NCI-H510A treated with DMSO at 0.1 percent for 48 hours (cell line): Measurements from ENCODE around the gene C4orf50.

ENCODE experiments used
- DNase-seq: peaks from one replicate; lab custom pipeline; 2025; lab: John Stamatoyannopoulos, UW

Gene C4orf50

GRCh38 chr4:5921101-5921980 is 96.9 kb downstream of the C4orf50 start:
- no peak for DNase-seq

GRCh38 chr4:5919571-5919970 is 98.7 kb downstream of the C4orf50 start:
- DNase-seq = no peak

- no peak for DNase-seq
Observed at GRCh38 chr4:5919044-5919443, 99.2 kb downstream of the C4orf50 start.

GRCh38 chr4:5918331-5918985 is 99.8 kb downstream of the C4orf50 start:
- DNase-seq = no peak

GRCh38 chr4:5917672-5918071 is 100.6 kb downstream of the C4orf50 start:
- DNase-seq = no peak

GRCh38 chr4:5916229-5916628 is 102.0 kb downstream of the C4orf50 start:
- DNase-seq = no peak

- DNase-seq = no peak
Observed at GRCh38 chr4:5913454-5913853, 104.8 kb downstream of the C4orf50 start.

GRCh38 chr4:5912614-5913019 is 105.6 kb downstream of the C4orf50 start:
- no peak for DNase-seq

- DNase-seq = no peak
Observed at GRCh38 chr4:5908876-5909427, 109.3 kb downstream of the C4orf50 start.

- no peak for DNase-seq
Observed at GRCh38 chr4:5906191-5906590, 112.0 kb downstream of the C4orf50 start.

- DNase-seq = peak; percentile 47
Observed at GRCh38 chr4:5905714-5906113, 112.5 kb downstream of the C4orf50 start.

- no peak for DNase-seq
Observed at GRCh38 chr4:5900844-5901243, 117.4 kb downstream of the C4orf50 start.

GRCh38 chr4:5899881-5900280 is 118.3 kb downstream of the C4orf50 start:
- DNase-seq = no peak

- no peak for DNase-seq
Observed at GRCh38 chr4:5899396-5899795, 118.8 kb downstream of the C4orf50 start.

GRCh38 chr4:5897674-5898073 is 120.6 kb downstream of the C4orf50 start:
- no peak for DNase-seq

GRCh38 chr4:5895287-5895686 is 122.9 kb downstream of the C4orf50 start:
- DNase-seq = no peak

- DNase-seq = no peak
Observed at GRCh38 chr4:5894266-5894665, 124.0 kb downstream of the C4orf50 start.

- no peak for DNase-seq
Observed at GRCh38 chr4:5893591-5893990, 124.6 kb downstream of the C4orf50 start.

- peak; percentile 58 for DNase-seq
Observed at GRCh38 chr4:5893004-5893580, 125.1 kb downstream of the C4orf50 start, which contains the start of gene CRMP1. TSS of gene CRMP1 (minus strand) at chr4:5893086. CDS start at chr4:5892969, 117 bp downstream.

- no peak for DNase-seq
Observed at GRCh38 chr4:5892323-5893003, 125.8 kb downstream of the C4orf50 start.

GRCh38 chr4:5891563-5892322 is 126.5 kb downstream of the C4orf50 start:
- DNase-seq = no peak
